GM13976 (cell line): ENCODE measurements around the gene LILRB1.
A peak's percentile ranks its signal among the peaks of the same experiment; 100 is the strongest.

Source experiments
- DNase-seq: peaks from one replicate; pipeline ENCODE4 v3.0.0; 2012; ENCODE audit warnings: low spot score
- in situ Hi-C: fragments of 300-500 bp; cut with MboI; formaldehyde crosslinking; loops from one replicate; pipeline ENCODE4 v1.12.0; 2022; ENCODE audit warnings: low sequenced_read_pairs, mixed read lengths, inconsistent platforms; ENCODE audit not compliant: unreplicated experiment
- TF ChIP-seq, protein P1 (sequence below): IDR thresholded peaks from 2 replicates; pipeline ENCODE4 v1.5.1; 2012; ENCODE audit warnings: borderline replicate concordance, mild to moderate bottlenecking; ENCODE audit not compliant: insufficient read depth; ENCODE audit errors: extremely low read depth, missing control alignments, control extremely low read depth

Gene LILRB1

DNA sequence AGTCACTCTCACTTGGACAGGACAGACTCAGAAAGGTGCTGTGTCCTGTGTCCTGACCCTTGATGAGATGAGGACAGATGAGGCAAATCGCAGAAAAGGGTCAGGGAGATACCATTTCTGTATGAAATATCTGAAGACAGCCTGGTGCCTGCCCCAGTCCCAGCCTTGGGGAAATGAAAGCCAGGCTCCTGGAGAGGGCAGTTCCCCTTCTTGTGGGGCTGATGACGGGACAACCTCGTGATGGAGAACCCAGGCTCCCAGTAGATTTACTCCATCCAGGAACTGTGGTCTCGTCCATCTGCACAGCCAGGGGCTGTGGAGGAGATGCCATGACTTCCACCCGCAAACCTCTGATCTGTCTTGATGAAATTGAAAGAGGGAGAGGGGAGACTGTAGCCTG, 13.8 kb downstream of the LILRB1 start:
- no peak for DNase-seq
- in situ Hi-C loops, result no loop called here
- TF ChIP-seq, protein P1, sequence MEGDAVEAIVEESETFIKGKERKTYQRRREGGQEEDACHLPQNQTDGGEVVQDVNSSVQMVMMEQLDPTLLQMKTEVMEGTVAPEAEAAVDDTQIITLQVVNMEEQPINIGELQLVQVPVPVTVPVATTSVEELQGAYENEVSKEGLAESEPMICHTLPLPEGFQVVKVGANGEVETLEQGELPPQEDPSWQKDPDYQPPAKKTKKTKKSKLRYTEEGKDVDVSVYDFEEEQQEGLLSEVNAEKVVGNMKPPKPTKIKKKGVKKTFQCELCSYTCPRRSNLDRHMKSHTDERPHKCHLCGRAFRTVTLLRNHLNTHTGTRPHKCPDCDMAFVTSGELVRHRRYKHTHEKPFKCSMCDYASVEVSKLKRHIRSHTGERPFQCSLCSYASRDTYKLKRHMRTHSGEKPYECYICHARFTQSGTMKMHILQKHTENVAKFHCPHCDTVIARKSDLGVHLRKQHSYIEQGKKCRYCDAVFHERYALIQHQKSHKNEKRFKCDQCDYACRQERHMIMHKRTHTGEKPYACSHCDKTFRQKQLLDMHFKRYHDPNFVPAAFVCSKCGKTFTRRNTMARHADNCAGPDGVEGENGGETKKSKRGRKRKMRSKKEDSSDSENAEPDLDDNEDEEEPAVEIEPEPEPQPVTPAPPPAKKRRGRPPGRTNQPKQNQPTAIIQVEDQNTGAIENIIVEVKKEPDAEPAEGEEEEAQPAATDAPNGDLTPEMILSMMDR, result no peak

DNA sequence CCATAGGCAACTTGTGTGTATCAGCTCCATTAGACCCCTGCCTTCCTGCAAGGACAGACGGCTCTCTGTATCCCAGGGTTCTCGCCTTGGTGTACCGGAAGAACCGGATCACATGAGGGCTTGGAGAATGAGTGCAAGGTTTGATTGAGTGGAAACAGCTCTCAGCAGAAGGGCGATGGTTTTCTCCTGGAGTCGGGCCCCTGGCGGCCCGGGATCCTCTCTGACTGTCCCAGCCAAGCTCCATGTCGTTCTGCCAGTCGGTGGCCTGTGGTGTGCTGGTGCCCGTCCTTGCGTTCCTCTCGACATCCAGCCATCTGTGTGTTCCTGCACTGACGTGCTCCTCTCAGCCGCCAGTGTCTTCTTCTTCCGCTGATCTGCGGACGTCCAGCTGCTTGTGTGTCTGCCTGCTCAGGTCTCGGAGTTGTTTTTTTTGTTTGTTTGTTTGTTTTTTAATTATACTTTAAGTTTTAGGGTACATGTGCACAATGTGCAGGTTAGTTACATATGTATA, 16.1 kb downstream of the LILRB1 start:
- in situ Hi-C loops, result no loop called here
- TF ChIP-seq, protein P1, result no peak
- DNase-seq, result no peak

DNA sequence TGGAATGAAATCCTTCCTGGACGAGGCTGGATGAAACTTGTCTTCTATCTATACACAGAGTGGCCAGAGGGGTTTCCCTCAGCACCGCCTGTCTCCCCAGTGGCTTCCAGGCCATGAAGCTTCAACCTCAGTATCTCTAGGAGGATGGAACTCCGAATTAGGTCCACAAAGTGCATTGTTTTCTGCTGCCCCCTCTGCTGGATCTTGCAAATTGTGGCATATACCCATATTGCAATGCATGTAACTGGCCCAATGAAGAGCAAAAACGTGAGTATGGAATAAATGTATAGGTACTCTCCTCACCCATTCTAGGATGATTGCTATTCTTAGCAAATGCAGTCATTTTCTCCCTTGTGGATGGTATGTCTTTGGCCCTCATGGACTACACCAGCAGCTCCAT, 17.8 kb downstream of the LILRB1 start:
- in situ Hi-C loops, result no loop called here
- DNase-seq, result no peak
- TF ChIP-seq, protein P1, result no peak

DNA sequence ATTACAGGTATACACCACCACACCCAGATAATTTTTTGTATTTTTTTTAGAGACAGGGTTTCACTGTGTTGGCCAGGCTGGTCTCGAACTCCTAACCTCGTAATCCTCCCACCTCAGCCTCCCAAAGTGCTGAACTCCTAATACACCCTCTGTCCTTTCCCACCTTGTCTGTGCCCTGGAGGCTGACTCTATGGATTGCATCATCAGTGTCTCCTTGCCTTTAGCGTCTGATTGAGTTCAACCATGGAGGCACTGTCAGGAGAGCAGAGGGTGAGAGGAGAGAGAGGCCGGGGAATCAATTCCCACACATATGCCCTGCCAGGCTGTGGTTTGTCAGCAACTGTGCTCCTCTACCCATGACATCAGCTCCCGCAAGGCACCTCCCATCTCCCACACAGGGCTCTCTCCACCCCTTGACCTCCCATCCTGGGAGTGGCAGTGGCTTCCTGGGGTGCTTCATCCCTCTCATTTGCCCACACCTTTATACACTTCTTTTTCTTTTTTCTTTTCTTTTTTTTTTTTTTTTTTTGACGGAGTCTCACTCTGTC, 19.9 kb downstream of the LILRB1 start:
- in situ Hi-C loops, result loop anchor here (25.0 kb wide), 1 partner anchor 163 kb away; no protein-coding TSS in a partner anchor
- no peak for DNase-seq
- TF ChIP-seq, protein P1, result no peak

DNA sequence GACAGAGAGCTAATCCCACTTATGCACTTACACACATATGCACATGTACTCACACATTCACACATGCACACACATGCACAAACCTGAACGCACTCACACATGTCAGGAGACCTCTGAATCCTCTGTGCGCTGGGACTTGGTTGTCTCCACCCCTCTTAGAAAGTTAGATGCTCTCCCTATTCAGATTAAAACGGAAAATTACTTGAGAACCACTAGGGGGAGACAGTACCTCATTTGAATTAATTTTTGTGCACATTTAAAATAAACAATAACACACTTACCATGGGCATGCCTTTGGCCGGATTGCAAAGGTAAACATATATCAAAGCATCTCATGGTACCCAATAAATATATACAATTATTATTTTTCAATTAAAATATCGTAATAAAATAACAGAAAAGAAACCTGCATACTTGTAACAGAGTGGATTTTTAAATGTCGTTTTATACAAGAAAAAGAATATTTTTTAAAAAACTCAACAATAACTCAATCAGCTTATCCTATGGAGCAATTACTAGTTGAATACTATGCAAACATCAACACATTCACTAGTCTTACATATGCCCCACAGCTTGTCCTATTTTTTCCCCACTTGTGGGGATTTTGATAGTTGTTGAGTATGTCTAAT, 23.0 kb downstream of the LILRB1 start:
- DNase-seq, result peak; percentile 65
- TF ChIP-seq, protein P1, result peak; percentile 45
- in situ Hi-C loops, result loop anchor here (25.0 kb wide), 1 partner anchor 166 kb away; no protein-coding TSS in a partner anchor

DNA sequence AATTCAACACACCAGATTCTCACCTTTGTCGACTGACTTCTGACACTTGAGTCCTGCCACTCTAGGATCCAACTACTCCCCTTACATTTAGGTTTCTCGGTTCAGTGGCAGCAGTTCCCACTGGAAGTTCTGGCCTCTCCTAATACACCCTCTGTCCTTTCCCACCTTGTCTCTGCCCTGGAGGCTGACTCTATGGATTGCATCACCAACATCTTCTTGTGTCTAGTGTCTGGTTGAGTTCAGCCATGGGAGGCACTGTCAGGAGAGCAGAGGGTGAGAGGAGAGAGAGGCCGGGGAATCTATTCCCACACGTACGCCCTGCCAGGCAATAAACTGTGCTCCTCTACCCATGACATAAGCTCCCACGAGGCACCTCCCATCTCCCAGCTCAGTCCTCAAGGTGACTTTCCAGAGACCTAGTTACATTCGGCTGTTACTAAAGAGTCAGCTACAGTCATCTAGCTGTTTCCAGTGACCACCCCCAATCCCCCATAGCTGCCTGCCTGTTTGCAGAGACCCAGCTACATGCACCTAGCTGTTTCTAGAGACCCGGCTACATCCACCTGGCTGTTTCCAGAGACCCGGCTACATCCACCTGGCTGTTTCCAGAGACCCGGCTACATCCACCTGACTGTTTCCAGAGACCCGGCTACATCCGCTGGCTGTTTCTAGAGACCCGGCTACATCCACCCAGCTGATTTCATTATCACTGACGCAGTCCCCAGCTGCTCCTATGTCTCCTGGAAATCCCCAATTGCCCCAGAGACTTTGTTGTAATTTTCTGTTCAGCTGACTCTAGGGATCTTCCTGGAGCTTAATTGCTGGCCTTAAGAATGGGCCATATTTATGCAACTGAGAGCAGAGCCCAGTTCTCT, 24.4 kb downstream of the LILRB1 start:
- in situ Hi-C loops, result loop anchor here (25.0 kb wide), 1 partner anchor 167 kb away; no protein-coding TSS in a partner anchor
- DNase-seq, result peak; percentile 53
- TF ChIP-seq, protein P1, result no peak
